Astrocyte (in vitro differentiated cells and primary cell): ENCODE results near the gene SLC25A26. TPM values are rescaled to one million over a fixed set of nuclear protein-coding genes. Genes with fewer than 3 reads are reported as not detected.
A peak's percentile ranks its signal among the peaks of the same experiment; 100 is the strongest.

Experiments used
- DNase-seq: peaks from one replicate; pipeline ENCODE4 v3.0.0-alpha.2; 2010; ENCODE audit warnings: low read depth
- FAIRE-seq: peaks from 2 replicates; lab custom pipeline; 2011; peaks lifted over from hg19 to GRCh38; lab: Jason Lieb, UNC
- H2AFZ ChIP-seq: 2 replicates; pipeline ENCODE4 v1.6.0; 2012; ENCODE audit warnings: low read depth, low read length, inconsistent platforms
- H3K27ac ChIP-seq: 2 replicates; pipeline ENCODE4 v1.5.1; 2011; ENCODE audit warnings: low read depth, low read length, inconsistent platforms
- H3K27me3 ChIP-seq: 2 replicates; pipeline ENCODE4 v1.6.0; 2011; ENCODE audit warnings: low read length, inconsistent platforms; ENCODE audit not compliant: insufficient read depth
- H3K36me3 ChIP-seq: 2 replicates; pipeline ENCODE4 v1.5.1; 2011; ENCODE audit warnings: low read length, inconsistent platforms; ENCODE audit not compliant: insufficient read depth
- H3K4me1 ChIP-seq: 2 replicates; pipeline ENCODE4 v1.5.1; 2011; ENCODE audit warnings: low read length, inconsistent platforms; ENCODE audit not compliant: insufficient read depth
- H3K4me2 ChIP-seq: 2 replicates; pipeline ENCODE4 v1.6.0; 2012; ENCODE audit warnings: low read length, inconsistent platforms
- H3K4me3 ChIP-seq: 2 replicates; pipeline ENCODE4 v1.5.1; 2011; ENCODE audit warnings: low read depth, mild to moderate bottlenecking, low read length, inconsistent platforms; ENCODE audit not compliant: insufficient read depth
- H3K79me2 ChIP-seq: 2 replicates; pipeline ENCODE4 v1.6.0; 2012; ENCODE audit warnings: mild to moderate bottlenecking, low read length, inconsistent platforms; ENCODE audit not compliant: insufficient read depth
- H3K9ac ChIP-seq: 2 replicates; pipeline ENCODE4 v1.6.0; 2012; ENCODE audit warnings: mild to moderate bottlenecking, low read length, inconsistent platforms
- H3K9me3 ChIP-seq: 2 replicates; pipeline ENCODE4 v1.5.1; 2012; ENCODE audit warnings: low read depth, mild to moderate bottlenecking, low read length, inconsistent platforms; ENCODE audit not compliant: insufficient read depth
- H4K20me1 ChIP-seq: 2 replicates; pipeline ENCODE4 v1.6.0; 2012; ENCODE audit warnings: low read length, inconsistent platforms; ENCODE audit not compliant: insufficient read depth
- H3K27ac Mint-ChIP-seq: one replicate; pipeline ENCODE4 v1.8.0; 2021; ENCODE audit warnings: mild to moderate bottlenecking, mixed read lengths; ENCODE audit not compliant: unreplicated experiment
- H3K27me3 Mint-ChIP-seq: one replicate; pipeline ENCODE4 v1.8.0; 2021; ENCODE audit warnings: low read depth, mixed read lengths; ENCODE audit not compliant: unreplicated experiment
- H3K36me3 Mint-ChIP-seq: one replicate; pipeline ENCODE4 v1.8.0; 2021; ENCODE audit warnings: low read depth, mixed read lengths; ENCODE audit not compliant: unreplicated experiment
- H3K4me1 Mint-ChIP-seq: one replicate; pipeline ENCODE4 v1.8.0; 2021; ENCODE audit warnings: low read depth, mixed read lengths; ENCODE audit not compliant: unreplicated experiment
- H3K4me3 Mint-ChIP-seq: one replicate; pipeline ENCODE4 v1.8.0; 2021; ENCODE audit warnings: mild to moderate bottlenecking, moderate library complexity, mixed read lengths; ENCODE audit not compliant: unreplicated experiment
- H3K9me3 Mint-ChIP-seq: one replicate; pipeline ENCODE4 v1.8.0; 2021; ENCODE audit warnings: mild to moderate bottlenecking, mixed read lengths; ENCODE audit not compliant: unreplicated experiment
- CTCF ChIP-seq: IDR thresholded peaks from 2 replicates; pipeline ENCODE4 v1.5.1; 2011; ENCODE audit warnings: low read depth, mild to moderate bottlenecking, inconsistent platforms, low read length, moderate library complexity; ENCODE audit not compliant: insufficient read depth
- EZH2 ChIP-seq: IDR thresholded peaks from 2 replicates; pipeline ENCODE4 v1.6.1; 2012; ENCODE audit warnings: mild to moderate bottlenecking, low read length, inconsistent platforms; ENCODE audit not compliant: insufficient read depth
- total RNA-seq: library from RNA; stranded (reverse); gene quantifications from 2 replicates; pipeline ENCODE4 v1.2.1, GENCODE V29; 2021

The SLC25A26 gene
- total RNA-seq, 1 donor from 2014 or later: 17.9 TPM

DNA sequence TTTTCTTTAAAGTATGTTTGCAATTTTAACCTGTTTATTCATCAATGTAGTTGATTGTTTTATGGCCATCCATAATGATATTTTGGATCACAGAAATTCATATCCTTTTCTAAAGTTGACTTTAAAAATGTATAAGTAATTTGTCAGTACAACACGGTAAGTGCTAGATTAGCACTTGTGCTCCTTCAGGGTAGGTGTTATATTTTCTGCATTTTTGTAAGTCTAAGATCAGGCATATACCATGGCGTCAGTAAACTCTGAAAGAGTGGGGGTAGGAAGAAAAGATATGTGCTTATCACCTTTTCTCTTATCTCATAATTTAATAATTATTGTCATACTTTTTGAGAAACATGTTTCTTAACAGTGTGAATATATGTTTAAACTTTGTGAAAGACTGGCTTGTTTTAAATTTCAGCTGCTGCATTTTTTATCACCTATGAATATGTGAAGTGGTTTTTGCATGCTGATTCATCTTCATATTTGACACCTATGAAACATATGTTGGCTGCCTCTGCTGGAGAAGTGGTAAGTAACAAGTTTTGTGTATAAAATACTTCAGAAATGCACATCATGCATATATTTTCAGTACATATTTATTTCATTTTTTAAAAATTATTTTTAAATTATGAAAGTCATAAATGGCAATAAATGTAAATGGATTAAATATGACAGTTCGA lies 22.1 kb downstream of the SLC25A26 start:
- H3K36me3 Mint-ChIP-seq: peaks cover 17% of the 10 kb centered on the region
- H3K4me3 ChIP-seq: no peak overlapping the region
- no peak overlapping the region for H3K27ac ChIP-seq
- no peaks in the 10 kb centered on the region for H3K4me1 Mint-ChIP-seq
- no peak overlapping the region for H2AFZ ChIP-seq
- no peaks in the 10 kb centered on the region for H4K20me1 ChIP-seq
- peaks cover 2% of the 10 kb centered on the region for H3K9me3 Mint-ChIP-seq
- no peaks in the 10 kb centered on the region for H3K79me2 ChIP-seq
- no peaks in the 10 kb centered on the region for H3K27me3 Mint-ChIP-seq
- no peak overlapping the region for H3K4me2 ChIP-seq
- H3K4me1 ChIP-seq: no peaks in the 10 kb centered on the region
- TF ChIP-seq EZH2 (no peak), CTCF (no peak)
- DNase-seq (no peak), FAIRE-seq (no peak)
- no peak overlapping the region for H3K9ac ChIP-seq
- H3K4me3 Mint-ChIP-seq: no peak overlapping the region
- peaks cover 9% of the 10 kb centered on the region for H3K36me3 ChIP-seq
- no peak overlapping the region for H3K27ac Mint-ChIP-seq
- H3K9me3 ChIP-seq: no peaks in the 10 kb centered on the region
- H3K27me3 ChIP-seq: no peaks in the 10 kb centered on the region

- TF ChIP-seq CTCF: no peak
- TF ChIP-seq EZH2: no peak
- FAIRE-seq (no peak), DNase-seq (no peak)
- no peak overlapping the region for H2AFZ ChIP-seq
- Mint-ChIP-seq H3K9me3 (no peaks in the 10 kb centered on the region), H3K4me1 (no peaks in the 10 kb centered on the region), H3K27me3 (no peaks in the 10 kb centered on the region), H3K27ac (no peak overlapping the region), H3K4me3 (no peak overlapping the region), H3K36me3 (peaks cover 3% of the 10 kb centered on the region)
- peaks cover 8% of the 10 kb centered on the region for H3K36me3 ChIP-seq
- no peaks in the 10 kb centered on the region for H4K20me1 ChIP-seq
- H3K9ac ChIP-seq: no peak overlapping the region
- H3K27me3 ChIP-seq: no peaks in the 10 kb centered on the region
- no peak overlapping the region for H3K27ac ChIP-seq
- H3K79me2 ChIP-seq: no peaks in the 10 kb centered on the region
- no peak overlapping the region for H3K4me2 ChIP-seq
- H3K4me1 ChIP-seq: no peaks in the 10 kb centered on the region
- H3K4me3 ChIP-seq: no peak overlapping the region
- H3K9me3 ChIP-seq: no peaks in the 10 kb centered on the region
Measured at GRCh38 chr3:66248641-66249040, 27.8 kb downstream of the SLC25A26 start.

DNA sequence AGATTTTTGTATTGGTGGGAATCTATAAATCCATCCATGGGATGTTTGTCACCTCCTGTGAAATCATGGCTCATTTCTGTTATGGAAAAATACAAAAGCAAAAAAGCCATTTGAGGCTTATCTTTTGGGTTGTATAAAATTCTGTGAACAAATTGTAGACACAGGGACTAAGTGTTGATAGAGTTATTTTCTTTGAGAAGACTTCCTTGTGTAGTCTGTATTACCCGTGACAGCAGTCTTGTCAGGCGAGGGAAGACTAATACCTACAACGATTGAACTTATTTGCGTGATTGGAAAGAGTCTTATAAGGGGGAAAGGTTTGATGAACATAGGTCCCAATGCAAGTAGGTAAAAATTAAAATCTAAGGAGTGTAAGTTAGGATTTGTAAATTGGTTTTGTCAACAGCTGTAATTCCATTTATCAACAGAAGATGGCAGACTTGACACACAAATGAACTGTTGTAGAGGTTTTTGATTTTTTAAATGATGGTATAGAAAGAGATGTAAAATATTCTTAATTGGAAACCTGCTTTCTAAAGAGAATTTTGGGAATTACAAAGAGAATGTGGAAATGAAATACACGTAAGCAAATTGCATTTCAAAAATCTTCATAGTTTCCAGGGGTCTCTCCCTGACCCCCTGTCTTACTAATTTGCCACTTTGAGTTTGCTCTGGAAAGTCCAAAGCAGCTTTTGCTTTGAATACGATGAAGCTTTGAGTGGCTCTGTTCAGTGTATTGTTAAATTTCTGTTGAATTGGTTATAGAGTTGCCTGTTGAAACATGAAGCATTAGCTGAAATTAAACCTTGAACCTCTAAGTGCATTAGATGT lies 33.2 kb downstream of the SLC25A26 start:
- DNase-seq (peak; percentile 22), FAIRE-seq (peak; percentile 45)
- Histone ChIP-seq H3K4me1 (no peaks in the 10 kb centered on the region), H3K9ac (no peak overlapping the region), H3K79me2 (no peaks in the 10 kb centered on the region), H2AFZ (no peak overlapping the region), H3K4me3 (no peak overlapping the region), H3K4me2 (no peak overlapping the region), H3K9me3 (no peaks in the 10 kb centered on the region), H3K27me3 (no peaks in the 10 kb centered on the region), H4K20me1 (no peaks in the 10 kb centered on the region), H3K36me3 (no peaks in the 10 kb centered on the region), H3K27ac (no peak overlapping the region)
- H3K4me1 Mint-ChIP-seq: no peaks in the 10 kb centered on the region
- H3K9me3 Mint-ChIP-seq: no peaks in the 10 kb centered on the region
- H3K27ac Mint-ChIP-seq: no peak overlapping the region
- TF ChIP-seq CTCF (peak; percentile 66), EZH2 (no peak)
- no peaks in the 10 kb centered on the region for H3K27me3 Mint-ChIP-seq
- H3K4me3 Mint-ChIP-seq: no peak overlapping the region
- H3K36me3 Mint-ChIP-seq: no peaks in the 10 kb centered on the region
